GM19395 (cell line): ENCODE data around the gene PNLIPRP3.
A peak's percentile ranks its signal among the peaks of the same experiment; 100 is the strongest.

Source experiments
- ATAC-seq: cut with Tn5 transposase; IDR thresholded peaks from one replicate; pipeline ENCODE4 v1.9.1; 2021; ENCODE audit warnings: mild to moderate bottlenecking, moderate library complexity; ENCODE audit not compliant: unreplicated experiment

The PNLIPRP3 gene

GRCh38 chr10:116489460-116489859 is 61.8 kb downstream of the PNLIPRP3 start:
- ATAC-seq = no peak

GRCh38 chr10:116490028-116490662 is 62.5 kb downstream of the PNLIPRP3 start:
- no peak for ATAC-seq

GRCh38 chr10:116504786-116505185 is 77.1 kb downstream of the PNLIPRP3 start:
- no peak for ATAC-seq

GRCh38 chr10:116510565-116510964 is 82.9 kb downstream of the PNLIPRP3 start:
- ATAC-seq = no peak

GRCh38 chr10:116511365-116511764 is 83.7 kb downstream of the PNLIPRP3 start:
- ATAC-seq = no peak

- peak; percentile 81 for ATAC-seq
Observed at GRCh38 chr10:116521424-116522290, 94.0 kb downstream of the PNLIPRP3 start.

- no peak for ATAC-seq
Observed at GRCh38 chr10:116522803-116523381, 95.2 kb downstream of the PNLIPRP3 start.

- no peak for ATAC-seq
Observed at GRCh38 chr10:116524736-116525135, 97.1 kb downstream of the PNLIPRP3 start.

GRCh38 chr10:116526219-116526618 is 98.6 kb downstream of the PNLIPRP3 start:
- no peak for ATAC-seq
